ENCODE results near the gene OSBPL2. TPM values are rescaled to one million over a fixed set of nuclear protein-coding genes. Genes with fewer than 3 reads are reported as not detected.

OSBPL2 gene
- total RNA-seq, 1 donor from 2014 or later = 28.4 TPM

DNA sequence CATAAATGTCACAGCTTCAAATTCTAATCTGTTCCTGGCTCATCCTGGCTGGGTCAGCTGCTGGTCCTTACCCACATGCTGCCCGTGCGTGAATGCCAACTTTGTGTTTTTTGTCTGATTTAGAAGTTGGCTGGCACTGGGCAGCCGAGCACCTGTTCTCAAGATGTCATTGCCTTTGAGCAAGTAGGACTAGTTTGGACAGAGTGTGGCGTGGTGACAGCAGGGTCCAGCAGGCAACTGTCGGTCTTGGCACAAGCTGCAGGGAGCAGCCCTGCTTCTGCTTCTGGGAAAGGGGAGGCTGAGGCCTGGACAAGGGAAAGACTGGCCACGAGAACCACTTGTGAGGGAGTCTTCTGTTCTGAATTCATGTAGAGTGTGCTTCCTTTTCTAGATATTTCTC is 38.1 kb downstream of the OSBPL2 start:
- H3K4me3 Mint-ChIP-seq = no peak overlapping the region
- no peak for DNase-seq (ENCODE audit: low spot score)
- Histone ChIP-seq H3K4me2 (no peak overlapping the region), H2AFZ (replicated peaks) (no peak overlapping the region), H3K79me2 (ENCODE audit: low read depth) (no peaks in the 10 kb centered on the region), H3F3A (ENCODE audit: low read depth) (no peaks in the 10 kb centered on the region), H3K4me3 (no peak overlapping the region), H3K27me3 (no peaks in the 10 kb centered on the region), H3K36me3 (no peaks in the 10 kb centered on the region), H3K27ac (no peak overlapping the region), H3K9ac (no peak overlapping the region), H3K9me3 (ENCODE audit: low read depth) (no peaks in the 10 kb centered on the region), H3K4me1 (no peaks in the 10 kb centered on the region), H4K20me1 (ENCODE audit: low read depth) (no peaks in the 10 kb centered on the region)
- no peaks in the 10 kb centered on the region for H3K4me1 Mint-ChIP-seq
- H3K9me3 Mint-ChIP-seq = no peaks in the 10 kb centered on the region
- peaks cover 22% of the 10 kb centered on the region for H3K36me3 Mint-ChIP-seq
- TF ChIP-seq, protein P1, sequence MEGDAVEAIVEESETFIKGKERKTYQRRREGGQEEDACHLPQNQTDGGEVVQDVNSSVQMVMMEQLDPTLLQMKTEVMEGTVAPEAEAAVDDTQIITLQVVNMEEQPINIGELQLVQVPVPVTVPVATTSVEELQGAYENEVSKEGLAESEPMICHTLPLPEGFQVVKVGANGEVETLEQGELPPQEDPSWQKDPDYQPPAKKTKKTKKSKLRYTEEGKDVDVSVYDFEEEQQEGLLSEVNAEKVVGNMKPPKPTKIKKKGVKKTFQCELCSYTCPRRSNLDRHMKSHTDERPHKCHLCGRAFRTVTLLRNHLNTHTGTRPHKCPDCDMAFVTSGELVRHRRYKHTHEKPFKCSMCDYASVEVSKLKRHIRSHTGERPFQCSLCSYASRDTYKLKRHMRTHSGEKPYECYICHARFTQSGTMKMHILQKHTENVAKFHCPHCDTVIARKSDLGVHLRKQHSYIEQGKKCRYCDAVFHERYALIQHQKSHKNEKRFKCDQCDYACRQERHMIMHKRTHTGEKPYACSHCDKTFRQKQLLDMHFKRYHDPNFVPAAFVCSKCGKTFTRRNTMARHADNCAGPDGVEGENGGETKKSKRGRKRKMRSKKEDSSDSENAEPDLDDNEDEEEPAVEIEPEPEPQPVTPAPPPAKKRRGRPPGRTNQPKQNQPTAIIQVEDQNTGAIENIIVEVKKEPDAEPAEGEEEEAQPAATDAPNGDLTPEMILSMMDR (IDR thresholded peaks at IDR 0.05) = no peak
- TF ChIP-seq EZH2 (IDR thresholded peaks at IDR 0.05) = no peak
- TF ChIP-seq EZH2phosphoT487 (IDR thresholded peaks at IDR 0.05) = no peak
- no peak overlapping the region for H3K27ac Mint-ChIP-seq
- H3K27me3 Mint-ChIP-seq (ENCODE audit: insufficient read depth, low read depth) = peaks cover 3% of the 10 kb centered on the region

DNA sequence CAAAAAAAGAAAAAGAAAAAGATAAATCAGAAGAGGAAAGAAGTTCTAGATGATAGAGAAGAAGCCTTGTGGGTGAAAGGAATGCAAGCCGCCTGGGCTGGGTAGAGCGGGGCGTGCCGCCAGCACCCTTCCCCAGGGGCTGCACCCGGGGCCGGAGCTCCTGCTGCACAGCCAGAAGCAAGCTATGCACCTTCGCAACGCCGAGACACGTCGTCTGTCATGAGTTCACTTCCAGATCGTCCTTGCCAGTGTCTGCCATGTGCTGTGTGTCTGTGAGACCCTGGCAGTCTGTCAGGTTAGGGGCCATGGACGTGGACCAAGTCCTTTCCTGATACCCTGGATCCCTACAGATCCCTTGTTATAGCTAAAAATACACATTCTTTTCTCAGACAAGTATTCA is 38.9 kb downstream of the OSBPL2 start:
- Histone ChIP-seq H3K4me3 (no peak overlapping the region), H3K4me2 (no peak overlapping the region), H3K36me3 (no peaks in the 10 kb centered on the region), H2AFZ (replicated peaks) (no peak overlapping the region), H3K9ac (no peak overlapping the region), H3K9me3 (ENCODE audit: low read depth) (no peaks in the 10 kb centered on the region), H4K20me1 (ENCODE audit: low read depth) (no peaks in the 10 kb centered on the region), H3K4me1 (no peaks in the 10 kb centered on the region), H3K27me3 (no peaks in the 10 kb centered on the region), H3F3A (ENCODE audit: low read depth) (no peaks in the 10 kb centered on the region), H3K27ac (no peak overlapping the region), H3K79me2 (ENCODE audit: low read depth) (no peaks in the 10 kb centered on the region)
- no peak for TF ChIP-seq EZH2phosphoT487 (IDR thresholded peaks at IDR 0.05)
- TF ChIP-seq, protein P1 (IDR thresholded peaks at IDR 0.05) = no peak
- TF ChIP-seq EZH2 (IDR thresholded peaks at IDR 0.05) = no peak
- Mint-ChIP-seq H3K4me1 (no peaks in the 10 kb centered on the region), H3K9me3 (no peaks in the 10 kb centered on the region), H3K36me3 (peaks cover 29% of the 10 kb centered on the region), H3K4me3 (no peak overlapping the region), H3K27ac (no peak overlapping the region), H3K27me3 (ENCODE audit: insufficient read depth, low read depth) (peaks cover 7% of the 10 kb centered on the region)
- no peak for DNase-seq (ENCODE audit: low spot score)

DNA sequence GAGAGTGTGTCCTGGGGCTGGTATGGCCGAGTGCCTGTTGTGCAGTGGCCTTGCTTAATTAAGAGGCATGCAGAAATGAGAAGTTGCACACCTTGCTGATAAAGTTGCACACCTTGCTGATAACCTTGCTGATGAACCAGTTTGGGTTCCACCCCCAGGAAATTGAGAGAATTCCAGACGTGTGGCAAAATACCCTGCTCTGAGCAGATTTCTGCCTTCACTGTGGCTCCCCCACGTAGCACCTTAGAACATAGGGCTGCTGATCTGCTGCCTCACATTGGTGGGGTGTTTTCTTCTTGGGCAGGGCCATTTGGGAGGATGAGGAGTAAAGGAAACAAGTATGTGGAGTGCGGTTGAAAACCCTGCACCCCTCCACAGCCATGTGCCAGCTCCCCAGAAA is 42.0 kb downstream of the OSBPL2 start:
- Histone ChIP-seq H3K4me3 (no peak overlapping the region), H3K27ac (no peak overlapping the region), H3K9me3 (ENCODE audit: low read depth) (no peaks in the 10 kb centered on the region), H3F3A (ENCODE audit: low read depth) (no peaks in the 10 kb centered on the region), H3K36me3 (no peaks in the 10 kb centered on the region), H2AFZ (replicated peaks) (no peak overlapping the region), H4K20me1 (ENCODE audit: low read depth) (no peaks in the 10 kb centered on the region), H3K27me3 (no peaks in the 10 kb centered on the region), H3K79me2 (ENCODE audit: low read depth) (no peaks in the 10 kb centered on the region), H3K4me1 (no peaks in the 10 kb centered on the region), H3K4me2 (no peak overlapping the region), H3K9ac (no peak overlapping the region)
- no peak for DNase-seq (ENCODE audit: low spot score)
- Mint-ChIP-seq H3K27me3 (ENCODE audit: insufficient read depth, low read depth) (peaks cover 7% of the 10 kb centered on the region), H3K4me3 (no peak overlapping the region), H3K4me1 (no peaks in the 10 kb centered on the region), H3K27ac (no peak overlapping the region), H3K9me3 (no peaks in the 10 kb centered on the region), H3K36me3 (peaks cover 25% of the 10 kb centered on the region)
- TF ChIP-seq EZH2 (IDR thresholded peaks at IDR 0.05) (no peak), EZH2phosphoT487 (IDR thresholded peaks at IDR 0.05) (no peak)
- TF ChIP-seq, protein P1 (IDR thresholded peaks at IDR 0.05) = no peak

Measured in neural progenitor cell (in vitro differentiated cells).